RWPE2 (cell line): ENCODE measurements around the gene JMJD8.

ENCODE experiments used
- ATAC-seq: fragments of 200-7000 bp; cut with Tn5 transposase; 3 replicates; pipeline ENCODE4 v1.9.1; 2021; ENCODE audit warnings: low read depth
- DNase-seq: peaks from one replicate; pipeline ENCODE4 v3.0.0-alpha.2; 2020; ENCODE audit warnings: low spot score
- H3K27ac ChIP-seq: fragments of 450-650 bp; 2 replicates; pipeline ENCODE4 v1.5.1; 2017; ENCODE audit warnings: mild to moderate bottlenecking; ENCODE audit not compliant: poor library complexity, severe bottlenecking
- H3K27me3 ChIP-seq: fragments of 250-450 bp; sonication (Bioruptor Pico); 2 replicates; pipeline ENCODE4 v1.5.1; 2021; ENCODE audit warnings: mild to moderate bottlenecking, moderate library complexity; ENCODE audit not compliant: insufficient read depth, poor library complexity, severe bottlenecking
- H3K36me3 ChIP-seq: fragments of 250-450 bp; sonication (Bioruptor Pico); 2 replicates; pipeline ENCODE4 v1.5.1; 2020; ENCODE audit warnings: low read depth, mild to moderate bottlenecking, moderate library complexity
- H3K4me1 ChIP-seq: fragments of 250-450 bp; sonication (Bioruptor Pico); 2 replicates; pipeline ENCODE4 v1.5.1; 2021; ENCODE audit warnings: mild to moderate bottlenecking, moderate library complexity; ENCODE audit not compliant: insufficient read depth, poor library complexity, severe bottlenecking
- H3K4me3 ChIP-seq: fragments of 250-450 bp; sonication (Bioruptor Pico); 2 replicates; pipeline ENCODE4 v1.5.1; 2021; ENCODE audit warnings: mild to moderate bottlenecking, moderate library complexity; ENCODE audit not compliant: severe bottlenecking
- H3K9me3 ChIP-seq: fragments of 250-450 bp; sonication (Bioruptor Pico); 2 replicates; pipeline ENCODE4 v1.5.1; 2021; ENCODE audit warnings: mild to moderate bottlenecking, moderate library complexity; ENCODE audit not compliant: severe bottlenecking
- TF ChIP-seq, protein P1 (sequence below): fragments of 450-650 bp; IDR thresholded peaks from one replicate; pipeline ENCODE4 v1.5.1; 2017; ENCODE audit warnings: mild to moderate bottlenecking, moderate library complexity; ENCODE audit not compliant: poor library complexity, severe bottlenecking

JMJD8 gene

DNA sequence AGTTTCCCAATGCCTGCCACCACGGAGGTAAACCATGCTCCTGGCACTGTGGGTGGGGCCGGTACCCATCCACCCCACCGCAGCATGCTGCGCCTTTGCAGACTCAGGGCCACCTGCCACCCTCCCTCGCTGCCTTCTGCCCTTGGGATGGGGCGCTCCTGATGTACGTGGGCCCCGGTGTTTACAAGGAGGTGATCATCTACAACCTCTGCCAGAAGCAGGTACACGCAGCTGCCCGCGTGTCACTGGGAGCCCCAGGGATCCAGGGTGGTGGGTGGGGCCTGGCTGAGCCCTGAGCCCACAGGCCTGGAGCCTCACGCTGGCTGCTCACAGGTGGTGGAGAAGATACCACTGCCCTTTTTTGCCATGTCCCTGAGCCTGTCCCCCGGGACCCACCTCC, 17.6 kb downstream of the JMJD8 start:
- Histone ChIP-seq H3K36me3 (peaks cover 35% of the 10 kb centered on the region), H3K4me1 (no peaks in the 10 kb centered on the region), H3K9me3 (no peaks in the 10 kb centered on the region), H3K4me3 (no peak overlapping the region), H3K27me3 (no peaks in the 10 kb centered on the region), H3K27ac (no peak overlapping the region)
- DNase-seq: no peak
- TF ChIP-seq, protein P1, sequence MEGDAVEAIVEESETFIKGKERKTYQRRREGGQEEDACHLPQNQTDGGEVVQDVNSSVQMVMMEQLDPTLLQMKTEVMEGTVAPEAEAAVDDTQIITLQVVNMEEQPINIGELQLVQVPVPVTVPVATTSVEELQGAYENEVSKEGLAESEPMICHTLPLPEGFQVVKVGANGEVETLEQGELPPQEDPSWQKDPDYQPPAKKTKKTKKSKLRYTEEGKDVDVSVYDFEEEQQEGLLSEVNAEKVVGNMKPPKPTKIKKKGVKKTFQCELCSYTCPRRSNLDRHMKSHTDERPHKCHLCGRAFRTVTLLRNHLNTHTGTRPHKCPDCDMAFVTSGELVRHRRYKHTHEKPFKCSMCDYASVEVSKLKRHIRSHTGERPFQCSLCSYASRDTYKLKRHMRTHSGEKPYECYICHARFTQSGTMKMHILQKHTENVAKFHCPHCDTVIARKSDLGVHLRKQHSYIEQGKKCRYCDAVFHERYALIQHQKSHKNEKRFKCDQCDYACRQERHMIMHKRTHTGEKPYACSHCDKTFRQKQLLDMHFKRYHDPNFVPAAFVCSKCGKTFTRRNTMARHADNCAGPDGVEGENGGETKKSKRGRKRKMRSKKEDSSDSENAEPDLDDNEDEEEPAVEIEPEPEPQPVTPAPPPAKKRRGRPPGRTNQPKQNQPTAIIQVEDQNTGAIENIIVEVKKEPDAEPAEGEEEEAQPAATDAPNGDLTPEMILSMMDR: no peak
- ATAC-seq: no peak

DNA sequence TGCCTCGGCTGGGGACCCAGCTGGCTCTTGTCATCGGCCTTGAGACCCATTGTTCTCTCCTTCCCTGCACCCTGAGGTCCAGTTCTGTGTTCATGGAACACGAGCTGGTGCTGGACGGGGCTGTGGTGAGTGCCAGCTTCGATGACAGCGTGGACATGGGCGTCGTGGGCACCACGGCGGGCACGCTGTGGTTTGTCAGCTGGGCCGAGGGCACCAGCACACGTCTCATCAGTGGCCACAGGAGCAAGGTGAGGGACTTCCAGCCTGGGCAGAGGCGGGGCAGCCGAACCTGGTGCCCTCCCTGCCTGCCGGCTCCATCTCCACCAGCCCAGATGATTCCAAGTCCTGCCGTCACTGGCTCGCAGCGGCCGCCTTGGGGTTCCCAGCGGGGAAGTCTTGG, 21.5 kb downstream of the JMJD8 start:
- Histone ChIP-seq H3K9me3 (no peaks in the 10 kb centered on the region), H3K27ac (no peak overlapping the region), H3K4me3 (no peak overlapping the region), H3K27me3 (no peaks in the 10 kb centered on the region), H3K36me3 (peaks cover 23% of the 10 kb centered on the region), H3K4me1 (no peaks in the 10 kb centered on the region)
- TF ChIP-seq, protein P1: no peak
- no peak for DNase-seq
- ATAC-seq: no peak

DNA sequence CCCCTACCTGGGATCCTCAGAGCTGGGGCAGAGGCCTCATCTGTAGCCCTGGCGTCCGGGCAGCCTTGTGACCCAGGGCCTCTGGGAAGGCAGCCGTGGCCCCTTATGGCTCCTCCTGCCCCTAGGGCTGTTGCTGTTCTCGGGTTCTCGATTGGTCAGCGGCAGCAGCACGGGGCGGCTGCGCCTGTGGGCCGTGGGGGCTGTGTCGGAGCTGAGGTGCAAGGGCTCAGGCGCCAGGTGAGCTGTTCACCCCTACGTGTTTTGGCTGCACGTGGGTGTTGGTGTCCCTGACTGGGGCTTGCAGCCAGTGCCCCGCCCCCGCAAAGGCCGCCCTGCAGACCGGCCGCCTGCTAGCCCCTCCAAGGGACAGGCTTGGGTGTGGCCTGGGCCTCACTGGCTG, 22.0 kb downstream of the JMJD8 start:
- Histone ChIP-seq H3K4me3 (no peak overlapping the region), H3K27ac (no peak overlapping the region), H3K36me3 (peaks cover 23% of the 10 kb centered on the region), H3K27me3 (no peaks in the 10 kb centered on the region), H3K9me3 (no peaks in the 10 kb centered on the region), H3K4me1 (no peaks in the 10 kb centered on the region)
- TF ChIP-seq, protein P1: no peak
- ATAC-seq (no peak), DNase-seq (no peak)

DNA sequence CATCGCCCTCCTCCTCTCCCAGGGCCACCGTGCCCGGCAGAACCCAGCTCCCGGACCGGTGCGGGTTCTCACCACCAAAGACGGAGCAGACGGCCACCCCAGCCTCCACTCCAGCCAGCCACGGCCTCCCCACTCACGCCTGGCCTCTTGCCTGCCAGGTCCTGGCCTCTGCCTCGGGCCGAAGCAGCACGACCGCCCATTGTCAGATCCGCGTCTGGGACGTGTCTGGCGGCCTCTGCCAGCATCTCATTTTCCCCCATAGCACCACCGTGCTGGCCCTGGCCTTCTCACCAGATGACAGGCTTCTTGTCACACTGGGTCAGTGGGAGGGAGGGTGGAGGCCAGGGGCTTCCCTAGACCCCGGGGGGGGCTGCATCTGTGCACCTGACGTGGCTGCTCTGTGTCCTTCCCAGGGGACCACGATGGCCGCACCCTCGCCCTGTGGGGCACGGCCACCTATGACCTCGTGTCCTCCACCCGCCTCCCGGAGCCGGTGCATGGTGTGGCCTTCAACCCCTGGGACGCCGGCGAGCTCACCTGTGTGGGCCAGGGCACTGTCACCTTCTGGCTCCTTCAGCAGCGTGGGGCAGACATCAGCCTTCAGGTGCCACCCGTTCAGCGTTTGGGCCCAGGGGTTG, 22.8 kb downstream of the JMJD8 start:
- H3K4me3 ChIP-seq: no peak overlapping the region
- no peaks in the 10 kb centered on the region for H3K4me1 ChIP-seq
- TF ChIP-seq, protein P1: no peak
- H3K9me3 ChIP-seq: no peaks in the 10 kb centered on the region
- DNase-seq: no peak
- peaks cover 31% of the 10 kb centered on the region for H3K36me3 ChIP-seq
- ATAC-seq: no peak
- H3K27me3 ChIP-seq: no peaks in the 10 kb centered on the region
- H3K27ac ChIP-seq: no peak overlapping the region

DNA sequence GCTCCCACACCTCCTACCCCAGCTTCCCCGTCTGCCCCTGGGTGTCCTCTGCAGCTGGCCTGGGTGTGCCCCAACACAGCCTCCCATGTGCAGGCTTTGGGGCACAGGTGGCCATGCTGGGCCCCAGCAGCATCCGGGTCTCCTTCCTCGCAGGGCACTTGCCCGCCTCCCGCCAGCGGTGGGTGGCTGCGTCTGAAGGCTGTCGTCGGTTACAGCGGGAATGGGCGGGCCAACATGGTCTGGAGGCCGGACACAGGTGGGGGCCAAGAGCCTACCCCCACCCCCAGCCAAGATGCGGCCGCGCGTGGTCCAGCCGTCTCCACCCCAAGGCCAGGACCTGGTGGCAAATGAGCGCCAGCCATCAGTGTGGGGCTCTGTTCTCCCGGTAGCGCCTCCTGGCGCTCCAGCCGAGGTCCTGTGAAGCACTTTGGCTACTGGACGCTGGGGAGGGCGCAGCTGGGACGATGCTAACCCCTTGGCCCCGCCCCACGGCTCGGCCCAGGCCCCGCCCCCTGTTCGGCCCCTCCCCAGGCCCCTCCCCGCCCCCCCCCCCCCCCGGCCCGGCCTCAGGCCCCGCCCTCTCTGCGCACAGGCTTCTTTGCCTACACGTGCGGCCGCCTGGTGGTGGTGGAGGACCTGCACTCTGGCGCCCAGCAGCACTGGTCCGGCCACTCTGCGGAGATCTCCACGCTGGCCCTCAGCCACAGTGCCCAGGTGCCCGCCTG, 23.5 kb downstream of the JMJD8 start:
- Histone ChIP-seq H3K27ac (no peak overlapping the region), H3K4me3 (no peak overlapping the region)
- peak; percentile 76 for ATAC-seq

More for the DNA sequence above, 23.5 kb downstream of the JMJD8 start:
- Histone ChIP-seq H3K27me3 (no peaks in the 10 kb centered on the region), H3K36me3 (peaks cover 34% of the 10 kb centered on the region), H3K4me1 (no peaks in the 10 kb centered on the region), H3K9me3 (no peaks in the 10 kb centered on the region)
- TF ChIP-seq, protein P1: peak; percentile 37
- peak; percentile 92 for DNase-seq
